Peyer's patch (tissue), 4 donors: ENCODE measurements around the gene FGD1. TPM values are rescaled to one million over a fixed set of nuclear protein-coding genes. Genes with fewer than 3 reads are reported as not detected.
"Not testable (repeated sequence)": the region's sequence is repeated elsewhere in the genome, so short reads cannot be mapped to it uniquely, and the experiment has no call there.

Experiments used
- DNase-seq, 3 donors: peaks; one replicate each; pipeline ENCODE4 v3.0.0-alpha.2; 2017 to 2019
- H3K27ac ChIP-seq, 4 donors: fragments of 200-600 bp; sonication (generic); one replicate each; pipeline ENCODE4 v1.5.1; 2016 to 2019
- H3K27me3 ChIP-seq, 2 donors: fragments of 200-600 bp; sonication (generic); one replicate each; pipeline ENCODE4 v1.5.1; 2019
- H3K36me3 ChIP-seq, 3 donors: fragments of 200-600 bp; sonication (generic); one replicate each; pipeline ENCODE4 v1.5.1; 2016 to 2019
- H3K4me1 ChIP-seq, 4 donors: fragments of 200-600 bp; sonication (generic); one replicate each; pipeline ENCODE4 v1.5.1; 2016 to 2019
- H3K4me3 ChIP-seq, 4 donors: fragments of 200-600 bp; sonication (generic); 1 replicate in 3 of 4; 2 replicates in 1 of 4; pipeline ENCODE4 v1.5.1; 2016 to 2019; ENCODE audit warnings: mild to moderate bottlenecking in 1 of 4
- H3K9me3 ChIP-seq, 4 donors: fragments of 200-600 bp; sonication (generic); one replicate each; pipeline ENCODE4 v1.5.1; 2016 to 2019; ENCODE audit warnings: mild to moderate bottlenecking in 1 of 4
- POLR2A ChIP-seq, 2 donors: fragments of 450-650 bp; IDR thresholded peaks; one replicate each; pipeline ENCODE4 v1.5.1; 2017; ENCODE audit warnings: antibody characterized with exemption in 2 of 2, mild to moderate bottlenecking in 2 of 2, moderate library complexity in 2 of 2
- total RNA-seq, 4 donors: library from RNA; depleted of rRNA; stranded (reverse); fragments of >200 nt; gene quantifications; one replicate each; pipeline ENCODE4 v1.1.0, GENCODE V29; 2016
- TF ChIP-seq, protein P1 (sequence below), 6 experiments: fragments of 450-650 bp in 4 of 6; fragments of 200-600 bp in 2 of 6; sonication (generic) in 1 of 6; IDR thresholded peaks; one replicate each; pipeline ENCODE4 v1.5.1; 2017 to 2019; ENCODE audit warnings: antibody characterized with exemption in 6 of 6, mild to moderate bottlenecking in 3 of 6, moderate library complexity in 1 of 6

FGD1 gene
- 1 to 10 TPM in 3 of 4 donors, under 1 TPM in 1; 0.88 to 9.9 (median 4.7) TPM for total RNA-seq

DNA sequence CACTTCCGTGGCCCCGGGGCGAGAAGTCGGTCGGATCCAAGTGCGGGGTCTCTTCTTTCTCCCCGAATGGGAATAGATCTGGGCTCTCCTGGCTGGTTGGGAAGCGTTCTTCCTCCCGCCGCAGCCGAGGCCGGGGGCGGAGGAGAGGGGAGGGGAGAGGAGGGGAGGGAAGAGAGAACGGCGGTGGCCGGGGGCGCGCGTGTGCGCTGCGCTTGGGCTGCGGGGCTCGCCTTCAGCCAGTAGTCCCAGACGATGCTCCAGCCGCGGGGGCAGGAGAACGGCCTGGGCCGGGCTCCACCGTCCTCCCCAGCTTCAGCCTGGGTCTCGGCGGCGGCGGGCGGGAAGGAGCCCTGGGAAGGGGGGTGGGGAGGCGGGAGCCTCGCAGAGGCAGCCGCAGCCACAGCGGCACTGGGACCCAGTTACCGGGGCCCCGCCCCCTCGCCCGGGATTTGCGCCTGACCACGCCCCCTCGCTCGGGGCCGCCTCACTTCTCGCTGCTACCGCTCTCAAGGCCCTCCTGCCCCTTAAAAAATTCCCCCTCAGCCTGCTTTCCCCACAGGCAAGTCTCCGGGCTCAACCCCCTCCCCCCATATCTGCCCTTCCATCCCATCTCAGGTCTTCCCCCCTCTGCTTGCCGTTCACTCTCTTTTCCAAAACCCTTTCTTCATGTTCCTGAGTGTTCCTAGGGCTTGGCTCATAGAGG, at the start of gene FGD1:
Gene FGD1, minus strand, starts transcription at position 421 of the 703 bp plus-strand sequence. CDS start 802 bp downstream, outside the sequence.
- Histone ChIP-seq H3K27ac (peak within 1 kb of the TSS in 3 of 4 donors; percentile 52 to 69 (median 65)), H3K36me3 (no peaks in the 10 kb centered on the region), H3K4me3 (peak within 1 kb of the TSS; percentile 43 to 66 (median 58)), H3K9me3 (no peaks in the 10 kb centered on the region), H3K4me1 (no peaks in the 10 kb centered on the region), H3K27me3 (no peaks in the 10 kb centered on the region)
- peak; percentile 29 to 80 (median 74) for DNase-seq
- TF ChIP-seq, protein P1, sequence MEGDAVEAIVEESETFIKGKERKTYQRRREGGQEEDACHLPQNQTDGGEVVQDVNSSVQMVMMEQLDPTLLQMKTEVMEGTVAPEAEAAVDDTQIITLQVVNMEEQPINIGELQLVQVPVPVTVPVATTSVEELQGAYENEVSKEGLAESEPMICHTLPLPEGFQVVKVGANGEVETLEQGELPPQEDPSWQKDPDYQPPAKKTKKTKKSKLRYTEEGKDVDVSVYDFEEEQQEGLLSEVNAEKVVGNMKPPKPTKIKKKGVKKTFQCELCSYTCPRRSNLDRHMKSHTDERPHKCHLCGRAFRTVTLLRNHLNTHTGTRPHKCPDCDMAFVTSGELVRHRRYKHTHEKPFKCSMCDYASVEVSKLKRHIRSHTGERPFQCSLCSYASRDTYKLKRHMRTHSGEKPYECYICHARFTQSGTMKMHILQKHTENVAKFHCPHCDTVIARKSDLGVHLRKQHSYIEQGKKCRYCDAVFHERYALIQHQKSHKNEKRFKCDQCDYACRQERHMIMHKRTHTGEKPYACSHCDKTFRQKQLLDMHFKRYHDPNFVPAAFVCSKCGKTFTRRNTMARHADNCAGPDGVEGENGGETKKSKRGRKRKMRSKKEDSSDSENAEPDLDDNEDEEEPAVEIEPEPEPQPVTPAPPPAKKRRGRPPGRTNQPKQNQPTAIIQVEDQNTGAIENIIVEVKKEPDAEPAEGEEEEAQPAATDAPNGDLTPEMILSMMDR (IDR thresholded peaks at IDR 0.05), result no peak
- no peak for TF ChIP-seq POLR2A (IDR thresholded peaks at IDR 0.05)

DNA sequence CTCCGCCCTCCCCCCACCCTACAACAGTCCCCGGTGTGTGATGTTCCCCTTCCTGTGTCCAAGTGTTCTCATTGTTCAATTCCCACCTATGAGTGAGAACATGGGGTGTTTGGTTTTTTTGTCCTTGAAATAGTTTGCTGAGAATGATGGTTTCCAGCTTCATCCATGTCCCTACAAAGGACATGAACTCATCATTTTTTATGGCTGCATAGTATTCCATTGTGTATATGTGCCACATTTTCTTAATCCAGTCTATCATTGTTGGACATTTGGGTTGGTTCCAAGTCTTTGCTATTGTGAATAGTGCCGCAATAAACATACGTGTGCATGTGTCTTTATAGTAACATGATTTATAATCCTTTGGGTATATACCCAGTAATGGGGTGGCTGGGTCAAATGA, 46.2 kb upstream of the FGD1 start:
- peaks cover 0 to 68% (median 0%) of the 10 kb centered on the region in 3 donors for H3K36me3 ChIP-seq
- H3K4me1 ChIP-seq, result not testable (repeated sequence)

DNA sequence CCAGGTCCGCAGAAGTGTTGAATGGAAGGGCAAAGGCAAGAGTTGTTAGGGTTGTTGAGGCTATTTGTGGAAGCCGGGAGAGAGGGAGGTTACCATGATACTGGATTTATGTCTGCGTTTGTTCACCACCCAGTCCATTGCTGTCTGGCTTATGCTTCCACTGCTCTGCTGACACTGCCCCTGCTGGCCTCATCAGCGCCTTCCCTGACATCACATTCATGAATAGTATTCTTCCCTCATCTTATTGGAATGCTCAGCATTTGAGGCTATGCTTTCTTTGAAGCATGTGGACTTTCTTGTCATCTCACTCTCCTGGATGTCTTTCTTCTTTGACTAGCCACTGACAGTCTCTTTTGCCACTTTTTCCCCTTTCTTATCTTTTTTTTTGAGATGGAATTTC, 44.3 kb upstream of the FGD1 start:
- Histone ChIP-seq H3K9me3 (no peaks in the 10 kb centered on the region), H3K36me3 (peaks cover 0 to 53% (median 0%) of the 10 kb centered on the region in 3 donors), H3K27ac (no peak overlapping the region), H3K4me1 (no peaks in the 10 kb centered on the region), H3K27me3 (no peaks in the 10 kb centered on the region), H3K4me3 (no peak overlapping the region)
- TF ChIP-seq POLR2A (IDR thresholded peaks at IDR 0.05), result no peak
- TF ChIP-seq, protein P1 (IDR thresholded peaks at IDR 0.05), result no peak
- DNase-seq, result no peak

More for the DNA sequence above, 46.2 kb upstream of the FGD1 start:
- not testable (repeated sequence) for H3K27ac ChIP-seq, DNase-seq, H3K9me3 ChIP-seq, H3K4me3 ChIP-seq, H3K27me3 ChIP-seq

DNA sequence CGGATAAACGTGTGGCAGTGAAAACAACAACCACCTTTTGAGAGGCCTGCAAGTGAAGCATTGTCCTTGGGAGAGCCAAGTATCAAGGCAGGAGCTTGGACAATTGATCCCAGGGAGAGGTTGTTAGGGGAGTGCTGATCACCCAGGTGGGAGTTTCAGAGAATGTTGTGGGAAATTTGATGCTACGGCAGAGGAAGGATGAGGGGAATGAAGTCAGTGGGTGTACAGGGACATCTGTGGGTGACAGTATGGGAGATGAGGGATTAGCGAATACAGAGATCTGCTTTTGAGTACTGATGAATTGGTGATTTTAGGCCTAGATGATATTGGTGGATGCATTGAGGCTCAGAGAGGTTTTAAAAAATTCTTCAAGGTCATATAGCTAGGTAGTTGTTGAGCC, 38.2 kb upstream of the FGD1 start:
- H3K36me3 ChIP-seq, result peaks cover 0 to 17% (median 0%) of the 10 kb centered on the region in 3 donors
- TF ChIP-seq, protein P1 (IDR thresholded peaks at IDR 0.05), result no peak
- H3K4me3 ChIP-seq, result no peak overlapping the region
- H3K27me3 ChIP-seq, result no peaks in the 10 kb centered on the region
- H3K9me3 ChIP-seq, result no peaks in the 10 kb centered on the region
- peaks cover 0 to 10% (median 3%) of the 10 kb centered on the region in 4 donors for H3K4me1 ChIP-seq
- no peak for DNase-seq
- H3K27ac ChIP-seq, result no peak overlapping the region

GRCh38 chrX:54530357-54530900, 34.4 kb upstream of the FGD1 start:
- Histone ChIP-seq H3K4me1 (peaks cover 0 to 10% (median 3%) of the 10 kb centered on the region in 4 donors), H3K27me3 (no peaks in the 10 kb centered on the region), H3K27ac (peak overlapping the region; percentile 81 to 88 (median 84)), H3K9me3 (no peaks in the 10 kb centered on the region), H3K4me3 (peak overlapping the region; percentile 56 to 83 (median 68)), H3K36me3 (no peaks in the 10 kb centered on the region)
- DNase-seq, result no peak
- TF ChIP-seq, protein P1 (IDR thresholded peaks at IDR 0.05), result no peak
- TF ChIP-seq POLR2A (IDR thresholded peaks at IDR 0.05), result no peak
